OCI-LY7 (cell line): ENCODE measurements around the gene SLCO4C1. TPM values are rescaled to one million over a fixed set of nuclear protein-coding genes. Genes with fewer than 3 reads are reported as not detected.

Experiments used
- BruUV-seq: library from RNA; stranded (reverse); fragments of 400-500 nt; replicated peaks from 2 replicates; lab custom pipeline; 2021; lab: Mats Ljungman, UMichigan
- CTCF ChIA-PET: fragments of 300-600 bp; sonication (Branson Sonifier 250); formaldehyde crosslinking; loops from one replicate; lab custom pipeline; 2022; ENCODE audit warnings: antibody characterized with exemption; ENCODE audit not compliant: unreplicated experiment; lab: Charles Lee
- POLR2A ChIA-PET: fragments of 300-600 bp; sonication (Branson Sonifier 250); formaldehyde crosslinking; loops from one replicate; lab custom pipeline; 2022; ENCODE audit warnings: antibody characterized with exemption; lab: Charles Lee
- DNase-seq: peaks from one replicate; pipeline ENCODE4 v3.0.0-alpha.2; 2015; ENCODE audit warnings: low spot score
- H2AFZ ChIP-seq: fragments of 200-600 bp; sonication (generic), shearing (Covaris generic); 2 replicates; pipeline ENCODE4 v1.6.1; 2014; ENCODE audit warnings: mild to moderate bottlenecking, antibody characterized with exemption, low read length, moderate library complexity
- H3K27ac ChIP-seq: fragments of 200-600 bp; sonication (generic); 2 replicates; pipeline ENCODE4 v1.5.1; 2014; ENCODE audit warnings: mixed run types, low read depth, mild to moderate bottlenecking, moderate library complexity, low read length, inconsistent platforms; ENCODE audit not compliant: poor library complexity, severe bottlenecking
- H3K36me3 ChIP-seq: fragments of 200-600 bp; sonication (generic); 2 replicates; pipeline ENCODE4 v1.6.1; 2014; ENCODE audit warnings: mild to moderate bottlenecking, antibody characterized with exemption, low read length, moderate library complexity, mixed read lengths; ENCODE audit not compliant: insufficient read depth
- H3K4me1 ChIP-seq: fragments of 200-600 bp; sonication (generic); 2 replicates; pipeline ENCODE4 v1.5.1; 2014; ENCODE audit warnings: mild to moderate bottlenecking, low read length; ENCODE audit not compliant: insufficient read depth, poor library complexity, severe bottlenecking
- H3K4me2 ChIP-seq: fragments of 200-600 bp; sonication (generic); 2 replicates; pipeline ENCODE4 v1.6.1; 2014; ENCODE audit warnings: mild to moderate bottlenecking, low read length
- H3K4me3 ChIP-seq: fragments of 200-600 bp; sonication (generic); 2 replicates; pipeline ENCODE4 v1.5.1; 2014; ENCODE audit warnings: mild to moderate bottlenecking, low read depth, low read length; ENCODE audit not compliant: poor library complexity, severe bottlenecking
- H3K79me2 ChIP-seq: fragments of 200-600 bp; sonication (generic); 2 replicates; pipeline ENCODE4 v1.6.1; 2016; ENCODE audit warnings: low read depth, mild to moderate bottlenecking, low read length, moderate library complexity, mixed read lengths; ENCODE audit not compliant: insufficient read depth
- H3K9me2 ChIP-seq: fragments of 200-600 bp; sonication (generic); 2 replicates; pipeline ENCODE4 v1.6.1; 2016; ENCODE audit warnings: mild to moderate bottlenecking, low read length, mixed read lengths; ENCODE audit not compliant: insufficient read depth
- H3K9me3 ChIP-seq: fragments of 200-600 bp; sonication (generic); 2 replicates; pipeline ENCODE4 v1.6.1; 2014; ENCODE audit warnings: mild to moderate bottlenecking, mixed run types, low read length, mixed read lengths
- H4K20me1 ChIP-seq: fragments of 200-600 bp; sonication (generic); 2 replicates; pipeline ENCODE4 v1.6.1; 2014; ENCODE audit warnings: mild to moderate bottlenecking, antibody characterized with exemption, low read length, moderate library complexity, mixed read lengths; ENCODE audit not compliant: insufficient read depth
- EZH2phosphoT487 ChIP-seq: fragments of 200-600 bp; sonication (generic); IDR thresholded peaks from 2 replicates; pipeline ENCODE4 v1.6.1; 2018; ENCODE audit warnings: low read depth, borderline replicate concordance, mild to moderate bottlenecking, mixed run types, antibody characterized with exemption, low read length, moderate library complexity, mixed read lengths
- intact Hi-C: fragments of 100-400 bp; cut with micrococcal nuclease; formaldehyde crosslinking; loops from one replicate; pipeline ENCODE4 v1.10.0; 2022; ENCODE audit not compliant: unreplicated experiment
- total RNA-seq, 2 experiments: library from RNA; depleted of rRNA in 1 of 2; stranded (reverse); fragments of >200 nt in 1 of 2; shearing (Covaris generic) in 1 of 2; gene quantifications; 2 replicates each; pipeline ENCODE4 v1.2.3, GENCODE V29; 2014 to 2022
- TF ChIP-seq, protein P1 (sequence below): fragments of 200-600 bp; sonication (generic); conservative IDR thresholded peaks from 2 replicates; pipeline ENCODE4 v1.5.1; 2014; ENCODE audit warnings: mild to moderate bottlenecking, antibody characterized with exemption, low read length, moderate library complexity, mixed read lengths

The SLCO4C1 gene
- total RNA-seq, 2 experiments from 2014 or later: not detected

DNA sequence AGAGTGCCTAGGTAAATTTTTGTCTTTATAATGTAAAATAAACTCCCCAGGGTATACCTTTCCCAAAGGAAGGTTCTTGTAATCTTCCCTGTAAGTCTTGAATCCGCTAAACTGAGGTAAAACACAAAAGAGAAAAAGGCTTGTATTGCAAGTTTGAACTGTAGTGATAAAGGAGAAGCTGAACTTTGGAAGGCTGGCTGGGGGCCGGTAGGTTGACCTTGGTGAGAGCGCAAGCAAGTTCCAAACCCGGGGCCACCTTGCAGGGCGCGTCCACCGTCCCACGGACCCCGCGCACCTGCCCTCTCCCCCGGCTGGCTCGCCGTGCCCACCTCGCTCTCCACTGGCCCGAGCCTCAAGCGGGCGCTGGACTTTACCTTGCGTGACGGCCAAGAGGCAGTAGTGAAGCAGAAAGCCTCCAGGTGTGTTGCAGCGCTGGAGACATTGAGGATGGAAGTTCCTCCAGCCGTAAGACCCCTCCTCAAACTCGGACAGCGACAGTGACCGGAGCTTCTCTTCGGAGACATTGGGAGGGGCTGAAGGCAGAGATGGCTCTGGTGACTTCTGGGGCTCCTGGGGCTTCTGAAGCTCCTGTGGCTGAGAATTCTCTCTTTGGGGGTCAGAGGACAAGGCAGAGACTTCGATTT, 428 bp downstream of the SLCO4C1 start:
- POLR2A ChIA-PET: no interaction called here
- H4K20me1 ChIP-seq: no peaks in the 10 kb centered on the region
- no peaks in the 10 kb centered on the region for H3K9me2 ChIP-seq
- H3K9me3 ChIP-seq: no peaks in the 10 kb centered on the region
- no peak overlapping the region for H2AFZ ChIP-seq
- H3K4me2 ChIP-seq: no peak overlapping the region
- no peak overlapping the region for H3K27ac ChIP-seq
- H3K4me3 ChIP-seq: no peak overlapping the region
- CTCF ChIA-PET: no interaction called here
- BruUV-seq: no TSS peak
- no peaks in the 10 kb centered on the region for H3K79me2 ChIP-seq
- H3K36me3 ChIP-seq: no peaks in the 10 kb centered on the region
- TF ChIP-seq, protein P1, sequence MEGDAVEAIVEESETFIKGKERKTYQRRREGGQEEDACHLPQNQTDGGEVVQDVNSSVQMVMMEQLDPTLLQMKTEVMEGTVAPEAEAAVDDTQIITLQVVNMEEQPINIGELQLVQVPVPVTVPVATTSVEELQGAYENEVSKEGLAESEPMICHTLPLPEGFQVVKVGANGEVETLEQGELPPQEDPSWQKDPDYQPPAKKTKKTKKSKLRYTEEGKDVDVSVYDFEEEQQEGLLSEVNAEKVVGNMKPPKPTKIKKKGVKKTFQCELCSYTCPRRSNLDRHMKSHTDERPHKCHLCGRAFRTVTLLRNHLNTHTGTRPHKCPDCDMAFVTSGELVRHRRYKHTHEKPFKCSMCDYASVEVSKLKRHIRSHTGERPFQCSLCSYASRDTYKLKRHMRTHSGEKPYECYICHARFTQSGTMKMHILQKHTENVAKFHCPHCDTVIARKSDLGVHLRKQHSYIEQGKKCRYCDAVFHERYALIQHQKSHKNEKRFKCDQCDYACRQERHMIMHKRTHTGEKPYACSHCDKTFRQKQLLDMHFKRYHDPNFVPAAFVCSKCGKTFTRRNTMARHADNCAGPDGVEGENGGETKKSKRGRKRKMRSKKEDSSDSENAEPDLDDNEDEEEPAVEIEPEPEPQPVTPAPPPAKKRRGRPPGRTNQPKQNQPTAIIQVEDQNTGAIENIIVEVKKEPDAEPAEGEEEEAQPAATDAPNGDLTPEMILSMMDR: no peak
- TF ChIP-seq EZH2phosphoT487: no peak
- H3K4me1 ChIP-seq: no peaks in the 10 kb centered on the region
- intact Hi-C loops: no loop called here
- DNase-seq: no peak

DNA sequence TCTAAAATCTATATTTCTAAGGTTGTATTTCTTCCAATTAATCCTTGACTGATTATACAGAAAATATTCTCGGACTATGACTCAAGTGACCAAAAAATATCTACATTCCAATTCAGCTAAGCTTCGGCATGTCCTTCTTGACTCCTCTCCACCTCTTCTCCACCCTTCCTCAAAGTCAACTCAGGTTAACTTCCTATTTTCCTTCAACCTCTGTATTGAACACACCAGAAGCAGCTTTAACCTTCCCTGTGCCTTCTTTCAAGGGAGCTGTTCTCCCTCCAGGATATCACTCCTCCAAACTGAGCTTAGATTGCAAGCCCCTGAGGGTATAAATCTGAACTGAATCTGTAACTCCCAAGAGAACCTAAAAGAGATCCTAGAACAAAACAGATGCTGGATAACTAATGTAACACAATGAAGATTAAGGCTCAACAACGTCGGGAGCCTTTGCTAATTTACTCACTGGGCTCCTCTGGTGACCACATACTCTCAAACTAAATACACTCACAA, 1.1 kb downstream of the SLCO4C1 start:
- ChIA-PET CTCF (no interaction called here), POLR2A (no interaction called here)
- H3K4me1 ChIP-seq: no peaks in the 10 kb centered on the region
- H3K36me3 ChIP-seq: no peaks in the 10 kb centered on the region
- H4K20me1 ChIP-seq: no peaks in the 10 kb centered on the region
- BruUV-seq: no TSS peak
- TF ChIP-seq EZH2phosphoT487: no peak
- TF ChIP-seq, protein P1: no peak
- H3K9me2 ChIP-seq: no peaks in the 10 kb centered on the region
- H3K4me3 ChIP-seq: no peak overlapping the region
- intact Hi-C loops: no loop called here
- H3K4me2 ChIP-seq: no peak overlapping the region
- no peak overlapping the region for H2AFZ ChIP-seq
- no peaks in the 10 kb centered on the region for H3K9me3 ChIP-seq
- H3K79me2 ChIP-seq: no peaks in the 10 kb centered on the region
- no peak for DNase-seq
- H3K27ac ChIP-seq: no peak overlapping the region

DNA sequence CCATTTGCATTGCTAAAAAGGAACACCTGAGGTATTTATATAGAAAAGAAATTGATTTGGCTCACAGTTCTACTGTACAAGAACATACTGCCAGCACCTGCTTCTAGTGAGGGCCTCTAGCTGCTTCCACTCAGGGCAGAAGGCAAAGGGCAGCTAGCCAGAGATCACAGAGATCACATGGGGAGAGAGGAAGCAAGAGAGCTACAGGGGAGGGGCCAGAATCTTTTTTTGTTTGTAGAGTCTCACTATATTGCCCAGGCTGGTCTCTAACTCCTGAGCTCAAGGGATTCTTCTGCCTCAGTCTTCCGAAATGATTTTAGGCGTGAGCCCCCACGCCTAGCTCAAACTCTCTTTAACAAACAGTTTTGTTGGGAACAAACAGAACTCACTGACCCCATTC, 6.1 kb downstream of the SLCO4C1 start:
- H3K9me3 ChIP-seq: no peaks in the 10 kb centered on the region
- POLR2A ChIA-PET: no interaction called here
- intact Hi-C loops: no loop called here
- no peak for TF ChIP-seq EZH2phosphoT487
- TF ChIP-seq, protein P1: no peak
- no peak overlapping the region for H3K27ac ChIP-seq
- no TSS peak for BruUV-seq
- H3K9me2 ChIP-seq: no peaks in the 10 kb centered on the region
- H2AFZ ChIP-seq: no peak overlapping the region
- H3K4me2 ChIP-seq: no peak overlapping the region
- CTCF ChIA-PET: no interaction called here
- H4K20me1 ChIP-seq: no peaks in the 10 kb centered on the region
- DNase-seq: no peak
- H3K79me2 ChIP-seq: no peaks in the 10 kb centered on the region
- H3K36me3 ChIP-seq: no peaks in the 10 kb centered on the region
- H3K4me1 ChIP-seq: no peaks in the 10 kb centered on the region
- H3K4me3 ChIP-seq: no peak overlapping the region
